Inflammatory macrophage treated with lipopolysaccharide for 4 hours (primary cell): ENCODE data around the gene PCDHA1.

Source experiments
- DNase-seq: peaks from one replicate; pipeline ENCODE4 v3.0.0-alpha.2; 2020

The PCDHA1 gene

DNA sequence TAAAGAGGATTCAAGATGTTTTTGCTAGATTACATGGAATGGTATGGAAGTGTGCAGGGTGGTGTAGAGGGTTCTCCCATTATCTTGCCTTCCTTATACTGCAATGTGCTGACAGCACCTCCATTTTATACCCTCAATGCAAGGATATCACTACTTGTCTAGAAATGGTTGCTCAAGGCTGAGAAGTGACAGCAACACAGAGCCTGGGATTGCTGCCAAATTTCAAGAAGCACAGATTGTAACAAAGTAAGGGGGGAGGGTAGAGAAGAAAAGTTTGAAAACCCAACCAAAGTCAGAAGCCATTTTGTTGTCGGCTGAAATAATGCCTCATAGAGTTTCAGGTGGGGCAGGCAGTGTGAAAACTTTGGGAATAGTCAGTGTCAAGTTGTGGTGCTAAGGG, 210.1 kb downstream of the PCDHA1 start:
- no peak for DNase-seq

DNA sequence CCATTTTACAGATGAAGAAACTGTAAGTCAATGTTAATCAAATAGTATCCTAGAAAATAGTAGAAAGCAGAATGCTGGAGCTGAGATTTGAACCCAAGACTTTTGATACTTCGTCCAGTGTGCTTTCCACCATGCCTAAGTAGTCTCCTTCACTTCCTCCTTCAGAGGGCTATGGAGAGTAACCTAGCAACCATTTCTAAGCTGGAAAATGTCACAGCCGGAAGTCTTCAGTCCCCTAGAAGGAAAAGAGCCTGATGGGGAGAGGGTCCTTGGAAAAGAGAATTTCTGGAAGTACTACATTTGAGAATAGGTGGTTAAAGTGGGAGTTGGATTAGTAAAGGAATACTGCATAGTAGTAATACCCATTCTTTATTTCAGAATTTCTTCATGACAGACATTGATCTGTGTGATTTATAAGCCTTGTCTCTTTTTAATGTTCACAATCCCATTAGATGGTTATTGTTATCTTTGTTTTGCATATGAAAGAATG, 213.0 kb downstream of the PCDHA1 start:
- DNase-seq: no peak

DNA sequence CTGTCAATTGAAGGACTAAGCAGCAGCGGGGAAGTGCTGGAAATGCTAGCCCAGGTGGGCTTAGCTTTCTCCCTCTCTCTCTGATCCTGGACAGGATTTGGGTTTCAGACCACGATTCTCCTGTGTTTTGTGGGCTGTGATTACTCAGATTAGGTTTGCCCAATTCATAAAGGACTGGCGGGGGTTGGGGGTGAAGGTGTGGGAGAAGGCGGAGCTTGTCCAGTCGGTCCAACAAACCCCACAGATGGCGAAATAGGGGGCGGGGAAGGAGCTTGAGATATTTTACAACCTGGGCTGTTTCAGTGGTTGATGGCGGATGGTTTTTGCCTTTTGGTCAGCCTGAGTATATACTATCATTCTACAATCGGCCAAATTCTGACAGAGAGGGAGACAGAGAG, 215.5 kb downstream of the PCDHA1 start:
- DNase-seq: no peak

DNA sequence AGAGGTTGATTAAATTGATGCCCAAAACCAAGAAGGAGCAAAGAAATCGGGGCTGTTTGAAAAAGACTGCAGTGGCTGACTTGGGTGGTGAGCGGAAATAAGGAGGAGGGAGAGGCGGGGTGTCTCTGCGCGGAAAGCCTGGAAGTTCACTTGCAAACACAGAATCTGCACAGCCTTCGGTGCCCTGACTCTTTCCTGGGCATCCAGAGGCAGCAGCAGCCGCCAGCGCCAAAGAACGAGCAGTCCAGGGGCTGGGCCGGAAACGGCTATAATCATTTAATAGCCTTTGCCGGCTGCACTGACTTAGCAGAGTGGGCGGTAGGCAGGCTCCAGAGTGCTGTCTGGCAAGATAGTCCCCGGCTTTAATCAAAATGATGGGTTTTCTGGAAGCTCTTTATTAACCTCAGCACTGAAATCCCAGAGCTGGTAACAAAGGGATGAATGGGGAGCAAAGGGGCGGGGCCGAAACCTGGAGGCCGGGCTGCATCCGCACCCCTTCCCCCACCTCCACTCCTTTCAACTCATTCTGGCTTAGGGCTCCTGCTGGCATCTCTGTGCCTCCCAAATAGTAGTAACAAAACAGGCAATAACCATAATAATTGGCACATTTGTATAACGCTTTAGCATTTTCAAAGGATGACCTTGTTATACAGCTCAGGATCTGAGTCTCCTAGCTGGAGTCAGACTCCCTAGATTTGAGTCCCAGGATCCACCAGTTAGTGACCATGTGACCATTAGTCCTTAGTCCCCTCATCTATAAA, 216.1 kb downstream of the PCDHA1 start:
- no peak for DNase-seq

DNA sequence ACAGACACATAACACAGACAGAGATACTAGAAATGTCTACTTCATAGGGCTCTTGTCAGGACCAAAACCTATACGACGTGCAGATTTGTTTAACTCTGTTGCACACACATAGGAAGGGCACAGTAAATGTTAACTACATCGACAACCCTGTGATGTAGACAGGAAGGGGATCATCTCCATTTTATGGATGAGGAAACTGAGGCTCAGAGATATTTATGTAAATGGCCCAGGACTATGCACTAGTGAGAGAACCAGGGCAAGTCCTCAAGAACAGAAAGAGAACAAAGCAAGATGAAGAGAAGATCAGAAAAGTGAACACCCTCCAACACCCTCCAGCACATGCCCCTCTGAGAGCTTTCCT, 216.6 kb downstream of the PCDHA1 start:
- no peak for DNase-seq

DNA sequence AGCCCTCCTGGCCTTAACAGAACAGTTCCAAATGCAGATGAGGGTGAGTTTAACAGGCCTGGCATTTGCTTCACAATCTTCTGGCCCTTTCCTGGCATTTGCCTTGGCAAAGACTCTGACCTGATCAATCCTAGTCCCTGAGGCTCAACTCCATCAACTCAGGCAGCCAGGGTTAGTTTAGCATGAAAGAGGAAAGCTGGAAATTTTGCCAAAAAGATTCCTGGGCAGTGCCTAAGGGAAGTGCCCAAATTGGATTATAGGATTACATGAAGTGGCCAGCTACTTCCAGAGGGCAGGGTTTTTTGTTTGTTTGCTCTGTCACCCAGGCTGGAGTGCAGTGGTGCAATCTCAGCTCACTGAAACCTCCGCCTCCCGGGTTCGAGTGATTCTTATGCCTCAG, 217.1 kb downstream of the PCDHA1 start:
- no peak for DNase-seq

DNA sequence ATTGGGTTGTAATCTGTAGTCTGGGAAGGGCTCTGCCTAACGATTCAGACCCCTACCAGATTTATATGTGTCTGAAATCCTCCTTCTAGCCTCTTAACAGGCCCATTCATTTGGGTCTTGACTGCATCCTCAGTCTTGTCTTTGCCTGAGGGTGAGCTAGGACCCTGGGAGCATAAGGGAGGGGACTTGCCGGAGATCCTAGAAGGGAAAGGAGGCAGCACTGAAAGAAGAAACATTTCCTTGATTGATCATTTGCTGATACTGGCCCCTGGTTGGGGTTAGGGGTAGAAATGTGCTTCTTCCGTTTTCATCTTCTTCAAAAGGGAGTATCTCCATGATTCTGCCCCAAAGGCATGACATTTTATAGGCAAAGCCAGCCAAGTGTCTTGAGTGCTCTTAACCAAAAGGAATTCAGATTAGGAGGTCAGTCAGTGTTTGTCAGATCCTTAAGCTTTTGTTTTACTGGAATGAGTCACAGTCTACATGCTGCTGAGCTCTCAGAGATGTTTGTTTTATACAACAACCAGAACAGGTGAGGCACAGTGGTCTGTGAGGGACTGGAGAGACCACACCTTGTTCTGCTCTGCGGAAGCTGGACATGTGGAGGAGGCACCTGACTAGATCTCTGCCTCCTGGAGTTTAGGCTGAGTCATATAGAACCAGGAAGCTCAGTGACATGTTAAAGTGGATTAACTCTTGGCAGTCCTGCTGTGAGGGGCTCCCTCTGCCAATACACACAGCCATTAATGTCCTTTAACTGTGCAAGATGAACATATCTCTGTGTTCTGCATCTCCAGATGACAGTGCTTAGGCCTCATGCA, 218.1 kb downstream of the PCDHA1 start:
- DNase-seq: no peak

DNA sequence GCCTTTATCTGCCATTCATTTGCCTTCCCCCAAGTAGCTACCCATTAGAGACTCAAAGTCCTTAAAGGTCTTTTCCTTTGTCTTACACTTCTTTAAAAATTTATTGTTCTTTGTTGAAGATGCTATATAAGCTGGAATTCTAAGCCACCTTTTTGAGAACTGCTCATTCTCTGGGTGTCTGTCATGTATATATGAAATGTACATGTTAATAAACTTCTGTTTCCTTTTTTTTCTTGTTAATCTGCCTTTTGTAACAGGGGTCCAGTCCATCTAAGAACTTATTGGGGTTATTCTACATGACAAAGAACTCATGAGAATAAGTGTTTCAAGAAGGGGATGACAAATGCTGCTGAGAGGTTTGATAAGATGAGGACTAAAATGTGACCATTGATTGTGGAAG, 221.9 kb downstream of the PCDHA1 start:
- no peak for DNase-seq

DNA sequence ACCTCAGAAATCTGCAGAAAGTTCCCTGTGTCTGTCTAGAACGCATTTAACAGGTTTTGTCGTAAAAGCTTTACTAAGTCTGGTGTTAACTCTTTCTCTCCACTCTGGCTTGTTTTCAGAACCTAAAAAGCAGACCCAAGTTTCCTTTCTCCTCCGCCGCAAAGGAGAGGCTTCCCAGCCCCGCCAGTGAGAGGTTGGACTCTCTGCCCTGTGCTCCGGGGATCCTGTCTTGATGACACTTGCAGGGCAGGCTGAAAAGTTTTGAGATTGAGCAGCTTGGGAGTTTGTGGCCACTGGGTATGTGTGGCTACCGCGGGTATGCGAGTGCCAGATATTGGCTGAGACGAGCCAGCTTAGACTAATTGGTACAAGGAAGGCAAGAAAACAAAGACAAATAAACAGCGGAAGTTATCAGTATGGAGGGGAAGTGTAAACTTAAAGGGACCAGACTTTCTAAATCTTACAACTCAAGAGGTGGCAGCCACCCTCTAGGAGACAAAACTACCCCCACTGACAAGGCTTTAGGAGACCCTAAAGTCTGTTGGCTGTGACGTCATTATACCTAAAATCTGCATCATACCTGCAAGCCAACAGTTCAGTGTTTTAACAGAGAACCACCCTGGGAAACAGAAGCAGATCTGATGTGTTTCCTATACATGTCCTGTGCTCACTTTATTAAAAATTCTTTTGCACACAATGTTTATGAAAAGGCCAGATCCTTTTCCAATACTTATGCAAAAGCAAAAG, 224.3 kb downstream of the PCDHA1 start:
- no peak for DNase-seq

DNA sequence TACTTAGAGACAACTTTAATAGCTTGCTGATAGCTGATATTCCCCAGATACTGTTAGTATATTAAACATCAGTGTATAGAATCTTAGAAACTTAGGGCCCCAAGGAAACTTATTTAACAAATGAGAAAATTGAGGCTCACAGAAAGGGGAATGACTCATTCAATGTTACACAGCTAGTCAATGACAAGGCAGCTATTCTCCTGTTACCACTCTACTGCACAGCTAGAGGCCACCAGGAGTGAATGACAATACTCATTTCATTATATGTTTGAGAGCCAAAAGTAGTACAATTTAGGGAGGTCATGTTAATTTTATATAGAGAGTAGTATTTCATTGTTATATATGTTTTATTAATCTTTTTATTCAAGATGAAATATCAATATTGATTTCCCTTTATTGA, 232.0 kb downstream of the PCDHA1 start:
- no peak for DNase-seq

DNA sequence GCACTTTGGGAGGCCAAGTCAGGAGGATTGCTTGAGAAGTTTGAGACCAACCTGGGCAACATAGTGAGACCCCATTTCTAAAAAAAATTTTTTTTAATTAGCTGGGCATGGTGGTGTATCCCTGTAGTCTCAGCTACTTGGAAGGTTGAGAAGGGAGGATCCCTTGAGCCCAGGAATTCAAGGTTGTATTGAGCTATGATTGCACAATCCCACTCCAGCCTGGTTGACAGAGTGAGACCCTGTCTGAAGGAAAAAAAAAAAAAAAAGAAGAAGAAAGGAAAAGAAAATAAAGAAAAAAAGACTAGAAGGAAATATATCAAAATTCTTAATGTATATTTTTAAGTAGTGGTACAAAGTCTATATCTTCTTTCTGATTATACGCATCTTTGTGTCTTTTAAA, 236.4 kb downstream of the PCDHA1 start:
- DNase-seq: no peak

DNA sequence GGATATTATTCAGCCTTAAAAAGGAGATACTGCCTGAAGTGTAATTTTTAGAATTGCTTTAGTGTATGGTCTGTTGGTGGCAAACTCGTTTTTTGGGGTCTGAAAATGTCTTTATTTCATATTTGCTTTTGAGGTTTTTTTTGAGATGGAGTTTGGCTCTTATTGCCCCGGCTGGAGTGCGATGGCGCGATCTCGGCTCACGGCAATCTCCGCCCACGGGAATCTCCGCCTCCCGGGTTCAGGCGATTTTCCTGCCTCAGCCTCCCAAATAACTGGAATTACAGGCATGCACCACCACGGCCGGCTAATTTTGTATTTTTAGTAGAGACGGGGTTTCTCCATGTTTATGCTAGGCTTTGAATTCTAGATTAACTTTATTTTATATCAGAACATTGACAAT, 245.1 kb downstream of the PCDHA1 start:
- DNase-seq: no peak

DNA sequence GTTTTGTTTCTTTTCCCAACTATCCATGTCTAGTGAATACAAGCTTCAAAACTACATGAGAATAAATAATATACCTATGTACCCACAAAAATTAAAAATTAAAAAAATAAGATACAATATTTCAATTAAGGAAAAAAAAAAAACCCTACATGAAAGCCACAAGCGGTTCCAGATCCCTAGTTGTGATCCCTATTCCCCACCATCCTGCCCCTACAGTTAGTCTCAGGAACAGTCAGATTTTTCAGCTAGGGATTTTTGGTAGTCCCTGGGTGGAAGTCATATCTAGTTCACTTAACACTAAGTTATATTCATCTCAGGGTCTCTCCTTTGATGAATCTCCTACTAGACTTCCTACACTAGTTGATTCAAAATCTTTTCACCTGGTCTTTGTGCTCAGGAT, 246.7 kb downstream of the PCDHA1 start:
- DNase-seq: no peak

DNA sequence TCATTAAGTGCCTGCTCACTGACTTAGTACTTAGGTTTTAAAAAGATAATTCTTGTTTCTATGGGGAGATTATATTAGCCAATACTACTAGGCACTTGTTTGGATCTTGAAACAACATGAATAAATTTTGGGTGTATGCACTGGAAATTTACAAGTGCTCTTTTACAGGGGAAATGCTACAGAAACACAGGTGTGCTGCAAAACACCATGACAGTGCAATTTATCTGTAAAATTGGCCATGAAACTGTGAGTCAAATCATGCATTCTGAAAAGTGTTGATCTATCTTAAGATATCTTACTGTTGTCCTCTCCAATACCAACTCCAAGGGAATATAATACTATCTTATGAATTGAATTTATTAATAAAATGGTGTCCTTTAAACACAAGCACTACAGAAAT, 253.1 kb downstream of the PCDHA1 start:
- DNase-seq: no peak

DNA sequence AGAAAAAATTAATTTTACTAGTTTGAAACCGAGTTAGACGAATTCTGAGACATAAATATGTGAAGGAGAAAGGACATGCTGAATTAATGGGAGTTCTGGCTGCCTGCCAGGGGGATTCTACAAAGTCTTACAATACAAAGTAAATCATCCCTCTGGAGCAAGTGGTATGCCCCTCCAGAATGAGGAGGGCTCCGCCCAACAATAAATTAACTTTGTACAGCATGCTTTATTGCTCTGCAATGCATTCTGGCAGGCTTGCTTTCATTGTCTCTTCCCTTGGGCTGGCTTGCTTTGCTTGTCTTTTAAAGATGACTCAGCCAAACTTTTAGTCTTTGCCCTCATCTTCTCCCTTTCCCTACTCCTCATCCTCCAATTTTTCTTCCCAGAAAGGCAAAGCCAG, 253.6 kb downstream of the PCDHA1 start:
- DNase-seq: no peak

DNA sequence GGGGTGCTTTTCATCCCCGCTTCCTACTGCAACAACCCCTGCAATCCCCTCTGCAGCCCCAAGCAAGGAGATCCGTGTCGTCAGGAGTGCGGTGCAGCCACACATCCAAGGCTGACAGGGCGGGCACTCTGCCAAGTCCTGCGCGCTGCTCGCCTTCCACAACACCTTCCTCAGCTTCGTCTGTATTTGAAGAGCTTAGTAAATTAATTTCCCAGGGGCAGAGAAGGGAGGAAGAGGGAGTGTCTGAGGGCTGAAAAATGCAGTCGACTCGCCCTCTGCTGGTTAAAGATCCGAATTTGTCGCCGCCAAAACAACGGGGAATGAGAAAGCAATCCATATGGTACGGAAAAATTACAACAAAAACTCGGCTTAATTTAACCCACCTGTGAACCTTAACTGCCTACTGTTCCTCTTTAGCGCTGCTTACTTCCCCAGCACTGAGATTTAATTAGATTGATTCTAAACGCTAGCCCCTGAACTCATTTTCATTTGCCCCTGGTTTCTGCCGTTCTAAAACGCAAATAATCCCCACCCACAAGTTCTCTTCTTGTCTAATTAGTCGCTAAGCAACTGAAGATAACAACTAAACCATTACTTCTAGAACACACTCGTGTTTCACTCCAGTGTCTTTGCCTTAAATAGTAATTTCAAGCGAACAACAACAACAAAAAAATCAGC, 254.3 kb downstream of the PCDHA1 start:
- no peak for DNase-seq

DNA sequence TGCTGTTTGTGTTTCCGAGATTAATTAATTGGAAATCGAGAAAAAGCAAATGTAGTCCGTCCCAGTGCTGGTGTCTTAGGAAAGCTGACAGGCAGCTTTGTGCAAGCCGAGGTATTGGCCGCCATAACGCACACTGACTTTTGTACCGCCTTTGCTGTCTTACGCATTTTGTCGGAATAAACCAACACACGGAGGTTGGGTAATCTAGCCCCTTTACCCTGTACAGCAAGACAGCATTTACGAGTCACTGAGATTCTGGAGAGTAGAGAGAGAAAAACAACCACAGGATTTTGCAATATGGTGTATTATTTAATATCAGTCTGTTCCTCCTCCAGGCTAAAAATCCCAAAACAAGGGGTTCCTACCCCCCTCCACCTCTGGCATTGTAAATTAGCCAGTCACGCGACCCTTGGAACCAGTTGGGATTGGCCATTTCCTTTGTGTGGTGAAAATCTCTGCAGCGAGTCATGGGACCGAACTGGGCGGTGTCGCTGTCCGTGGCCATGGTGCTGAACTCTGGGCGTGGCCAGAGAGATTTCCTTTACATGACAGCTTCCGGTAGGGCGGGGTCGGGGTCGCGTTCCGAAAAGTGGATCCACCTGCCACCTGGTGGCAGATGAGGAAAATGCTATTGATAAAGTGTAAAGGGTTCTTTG, 255.0 kb downstream of the PCDHA1 start:
- DNase-seq: peak; percentile 35

DNA sequence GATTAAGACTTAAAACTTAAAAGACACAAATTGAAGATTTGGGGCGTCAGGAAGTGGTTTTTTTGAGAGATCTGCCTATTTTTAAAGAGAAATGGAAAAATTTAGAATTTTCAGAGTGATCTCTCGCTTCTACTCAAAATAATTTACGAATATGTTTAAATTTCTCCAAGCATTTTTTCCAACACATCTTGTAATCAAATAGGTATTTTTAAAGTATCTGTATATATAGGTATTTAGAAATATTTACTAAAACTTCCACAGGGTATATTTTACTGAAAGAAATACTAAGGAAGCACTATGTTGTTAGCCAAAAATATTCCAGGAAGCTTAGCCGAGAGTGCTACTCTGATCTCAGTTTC, 255.5 kb downstream of the PCDHA1 start:
- no peak for DNase-seq

DNA sequence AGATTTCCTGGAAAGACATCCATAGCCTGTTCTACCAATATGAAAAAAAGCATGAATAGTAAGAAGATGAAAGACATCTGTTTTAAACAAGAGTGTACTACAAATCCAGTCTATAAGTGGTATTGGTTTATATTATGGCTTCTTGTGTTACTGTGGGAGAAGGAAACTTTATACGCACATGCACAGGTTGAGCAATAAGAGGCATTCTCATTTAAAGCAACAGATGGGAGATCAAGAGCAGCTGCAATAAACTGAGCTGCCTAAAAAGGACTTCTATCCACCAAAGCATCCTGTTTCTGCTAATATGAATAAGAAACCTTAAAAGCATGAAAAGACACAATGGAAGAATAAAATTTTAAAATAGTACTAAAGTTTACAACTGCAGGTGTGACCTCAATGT, 256.6 kb downstream of the PCDHA1 start:
- no peak for DNase-seq

DNA sequence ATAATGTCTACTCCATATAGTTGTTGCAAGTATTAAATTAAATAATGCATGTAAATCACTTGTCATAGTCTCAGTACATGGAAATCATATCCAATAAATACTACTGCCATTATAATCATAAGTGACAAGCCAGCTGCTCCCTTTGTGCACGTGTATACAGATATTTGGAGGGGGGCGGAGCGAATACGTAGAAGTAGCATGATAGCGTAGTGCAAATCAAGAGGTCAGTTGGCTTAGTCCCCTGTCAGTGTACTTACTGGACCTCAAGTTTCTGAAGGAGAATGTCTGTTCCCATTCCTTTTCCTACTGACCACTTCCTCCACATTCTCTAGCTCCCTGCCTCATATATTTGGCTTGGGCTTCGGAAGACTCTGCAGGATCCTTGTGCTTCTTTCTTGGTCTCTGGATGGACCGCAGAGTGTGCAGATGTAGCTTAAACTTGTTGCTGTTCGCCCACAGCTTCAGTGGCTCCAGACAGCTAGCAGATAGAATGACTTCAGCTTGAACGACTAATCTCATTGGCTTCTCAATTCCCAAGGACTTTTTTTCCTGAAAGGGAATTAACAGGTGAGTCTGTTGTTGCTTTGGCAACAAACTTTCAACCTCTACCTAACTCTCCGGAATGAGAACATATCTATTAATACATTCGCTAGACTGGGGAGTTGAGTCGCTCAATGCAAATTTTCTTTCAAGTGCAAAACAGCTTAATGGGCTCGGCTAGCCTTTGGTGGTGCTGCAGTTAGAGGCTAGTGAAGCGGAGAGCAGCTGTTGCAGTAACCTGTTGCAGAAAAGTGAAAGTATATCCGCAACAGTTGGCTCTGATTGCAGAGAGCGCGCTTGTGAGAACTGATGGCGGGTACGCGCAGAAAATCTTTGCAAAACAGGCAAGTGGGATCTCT, 264.9 kb downstream of the PCDHA1 start, which contains the start of gene PCDHB1:
TSS of gene PCDHB1 (plus strand) at position 753 of the 899 bp plus-strand sequence. CDS start at position 850, 97 bp downstream.
- no peak for DNase-seq

DNA sequence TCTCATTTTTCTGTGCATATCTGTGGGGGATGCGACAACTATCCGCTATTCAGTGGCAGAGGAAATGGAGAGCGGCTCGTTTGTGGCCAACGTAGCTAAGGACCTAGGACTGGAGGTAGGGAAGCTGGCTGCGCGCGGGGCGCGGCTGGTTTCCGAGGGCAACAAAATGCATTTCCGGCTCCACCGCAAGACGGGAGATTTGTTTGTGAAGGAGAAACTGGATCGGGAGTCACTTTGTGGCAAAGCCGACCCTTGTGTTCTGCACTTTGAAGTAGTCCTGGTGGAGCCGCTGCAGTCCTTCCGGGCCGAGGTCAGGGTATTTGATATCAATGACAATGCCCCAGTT, 265.6 kb downstream of the PCDHA1 start:
- no peak for DNase-seq
